Measurements from ENCODE around the gene CDC23.
"Not testable (repeated sequence)": the region's sequence is repeated elsewhere in the genome, so short reads cannot be mapped to it uniquely, and the experiment has no call there.

CDC23 gene

GRCh38 chr5:138213161-138214029, at the start of gene CDC23:
TSS of gene CDC23 (minus strand) at chr5:138213323. CDS start at chr5:138213312, 11 bp downstream.
- DNase-seq: peak; percentile 98

GRCh38 chr5:138258704-138259292, 45.7 kb upstream of the CDC23 start:
- no peak for DNase-seq

GRCh38 chr5:138257583-138257982, 44.5 kb upstream of the CDC23 start:
- DNase-seq: no peak

GRCh38 chr5:138252944-138253343, 39.8 kb upstream of the CDC23 start:
- DNase-seq: no peak

- DNase-seq: not testable (repeated sequence)
These were observed 34.7 kb upstream of the CDC23 start for GRCh38 chr5:138247800-138248199.

GRCh38 chr5:138246822-138247221, 33.7 kb upstream of the CDC23 start:
- no peak for DNase-seq

- no peak for DNase-seq
These were observed 33.2 kb upstream of the CDC23 start for GRCh38 chr5:138246334-138246733.

GRCh38 chr5:138245717-138246116, 32.6 kb upstream of the CDC23 start:
- DNase-seq: no peak

- no peak for DNase-seq
These were observed 30.7 kb upstream of the CDC23 start for GRCh38 chr5:138243794-138244193.

- DNase-seq: no peak
These were observed 28.8 kb upstream of the CDC23 start for GRCh38 chr5:138241688-138242571.

GRCh38 chr5:138240650-138241385, 27.7 kb upstream of the CDC23 start:
- DNase-seq: peak; percentile 11

- DNase-seq: no peak
These were observed 24.9 kb upstream of the CDC23 start for GRCh38 chr5:138238034-138238433.

GRCh38 chr5:138234651-138235050, 21.5 kb upstream of the CDC23 start:
- no peak for DNase-seq

GRCh38 chr5:138233280-138233679, 20.2 kb upstream of the CDC23 start:
- no peak for DNase-seq

GRCh38 chr5:138230981-138231589, 18.0 kb upstream of the CDC23 start:
- DNase-seq: no peak

GRCh38 chr5:138230261-138230660, 17.1 kb upstream of the CDC23 start:
- DNase-seq: no peak

- no peak for DNase-seq
These were observed 16.3 kb upstream of the CDC23 start for GRCh38 chr5:138229387-138229786.

GRCh38 chr5:138226910-138227309, 13.8 kb upstream of the CDC23 start:
- no peak for DNase-seq

- DNase-seq: no peak
These were observed 11.6 kb upstream of the CDC23 start for GRCh38 chr5:138224712-138225111.

GRCh38 chr5:138223532-138223931, 10.4 kb upstream of the CDC23 start:
- DNase-seq: no peak

GRCh38 chr5:138216799-138217198, 3.7 kb upstream of the CDC23 start:
- no peak for DNase-seq

GRCh38 chr5:138212828-138213160, 329 bp downstream of the CDC23 start:
- peak; percentile 9 for DNase-seq

Data from activated CD4-positive, alpha-beta T cell treated with anti-CD3 and anti-CD28 coated beads, Interleukin-10, Interleukin-2, amounts not matched to agents 100 ng/mL and 50 ng/mL, durations not matched to agents 16 hours and 8 hours (primary cell).